WI38 (cell line): ENCODE measurements around the gene ITCH.

Experiments used
- H3K4me3 ChIP-seq: 2 replicates; pipeline ENCODE4 v1.5.1; 2011; ENCODE audit warnings: low read depth, mild to moderate bottlenecking, control low read depth, low read length
- TF ChIP-seq, protein P1 (sequence below): IDR thresholded peaks from 2 replicates; pipeline ENCODE4 v1.5.1; 2012; ENCODE audit warnings: low read depth, mild to moderate bottlenecking, control low read depth, low read length

The ITCH gene

DNA sequence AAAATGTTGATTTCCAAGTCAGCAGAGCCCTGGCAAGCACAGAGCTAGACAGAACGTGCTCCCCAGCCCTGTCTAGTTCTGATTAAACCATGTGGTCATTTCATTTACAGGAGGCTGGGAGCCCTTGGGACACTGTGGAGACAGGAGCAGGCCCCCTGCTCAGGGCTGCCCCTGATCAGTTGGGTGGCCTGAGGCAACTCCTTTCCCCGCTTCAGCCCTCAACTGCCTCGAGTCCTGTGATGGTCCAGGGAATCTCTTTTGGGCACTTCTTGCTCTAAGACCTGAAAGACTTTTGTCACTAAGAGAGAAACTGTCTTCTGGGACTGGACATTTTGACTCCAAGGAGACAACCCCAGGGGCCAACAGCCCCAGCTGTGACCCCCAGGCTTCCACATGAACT is 166.7 kb downstream of the ITCH start:
- H3K4me3 ChIP-seq, result no peak overlapping the region
- TF ChIP-seq, protein P1, sequence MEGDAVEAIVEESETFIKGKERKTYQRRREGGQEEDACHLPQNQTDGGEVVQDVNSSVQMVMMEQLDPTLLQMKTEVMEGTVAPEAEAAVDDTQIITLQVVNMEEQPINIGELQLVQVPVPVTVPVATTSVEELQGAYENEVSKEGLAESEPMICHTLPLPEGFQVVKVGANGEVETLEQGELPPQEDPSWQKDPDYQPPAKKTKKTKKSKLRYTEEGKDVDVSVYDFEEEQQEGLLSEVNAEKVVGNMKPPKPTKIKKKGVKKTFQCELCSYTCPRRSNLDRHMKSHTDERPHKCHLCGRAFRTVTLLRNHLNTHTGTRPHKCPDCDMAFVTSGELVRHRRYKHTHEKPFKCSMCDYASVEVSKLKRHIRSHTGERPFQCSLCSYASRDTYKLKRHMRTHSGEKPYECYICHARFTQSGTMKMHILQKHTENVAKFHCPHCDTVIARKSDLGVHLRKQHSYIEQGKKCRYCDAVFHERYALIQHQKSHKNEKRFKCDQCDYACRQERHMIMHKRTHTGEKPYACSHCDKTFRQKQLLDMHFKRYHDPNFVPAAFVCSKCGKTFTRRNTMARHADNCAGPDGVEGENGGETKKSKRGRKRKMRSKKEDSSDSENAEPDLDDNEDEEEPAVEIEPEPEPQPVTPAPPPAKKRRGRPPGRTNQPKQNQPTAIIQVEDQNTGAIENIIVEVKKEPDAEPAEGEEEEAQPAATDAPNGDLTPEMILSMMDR, result no peak

DNA sequence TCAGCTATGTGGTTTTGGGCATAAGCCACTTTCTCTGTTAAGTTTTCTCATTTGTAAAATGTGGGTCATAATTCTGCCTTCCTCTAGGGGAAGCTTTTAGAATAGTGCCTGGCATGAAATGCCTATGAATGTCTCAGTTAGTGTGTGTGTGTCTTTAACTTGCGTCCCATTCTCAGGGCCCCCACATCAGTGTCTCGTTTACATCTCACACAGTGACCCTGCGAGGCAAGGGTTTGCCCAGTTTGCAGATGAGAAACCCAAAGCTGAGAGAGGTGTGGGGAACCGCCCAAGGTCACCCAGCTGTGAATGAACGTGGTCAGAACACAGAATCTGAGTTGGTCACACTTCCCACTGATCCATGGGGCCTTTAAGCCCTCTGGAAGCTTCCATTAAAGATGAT is 167.3 kb downstream of the ITCH start:
- H3K4me3 ChIP-seq, result no peak overlapping the region
- TF ChIP-seq, protein P1, result no peak

DNA sequence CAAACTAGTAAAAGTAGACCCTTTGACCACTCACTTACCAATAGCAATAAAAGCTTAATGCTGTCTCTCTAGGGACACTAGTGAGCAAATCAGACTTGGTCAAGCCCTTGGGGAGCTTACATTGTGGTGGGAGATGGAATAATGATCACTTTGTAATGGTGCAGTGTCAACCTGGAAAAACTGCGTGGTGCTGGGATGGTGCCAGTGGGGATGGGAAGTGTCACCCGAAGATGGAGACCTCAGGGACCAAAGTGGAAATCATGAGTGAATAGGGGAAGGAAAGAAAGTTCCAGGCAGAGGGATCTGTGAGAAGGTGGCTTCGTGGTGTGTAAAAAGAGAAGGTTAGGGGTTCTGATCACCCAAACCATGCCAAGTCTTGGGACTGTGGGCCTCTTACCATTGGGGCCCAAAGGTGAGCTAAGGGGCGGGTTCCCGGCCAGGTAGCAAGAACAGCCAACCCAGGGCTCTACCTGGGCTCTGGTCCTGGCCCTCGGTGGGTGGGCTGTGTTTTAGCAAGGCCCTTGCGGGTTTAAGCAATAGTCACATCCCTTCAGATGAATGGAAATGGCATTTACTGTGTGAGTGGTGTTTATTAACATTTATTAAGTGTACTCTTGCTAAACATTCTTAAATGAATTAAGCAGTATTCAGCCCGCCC is 168.7 kb downstream of the ITCH start:
- TF ChIP-seq, protein P1, result no peak
- no peak overlapping the region for H3K4me3 ChIP-seq

DNA sequence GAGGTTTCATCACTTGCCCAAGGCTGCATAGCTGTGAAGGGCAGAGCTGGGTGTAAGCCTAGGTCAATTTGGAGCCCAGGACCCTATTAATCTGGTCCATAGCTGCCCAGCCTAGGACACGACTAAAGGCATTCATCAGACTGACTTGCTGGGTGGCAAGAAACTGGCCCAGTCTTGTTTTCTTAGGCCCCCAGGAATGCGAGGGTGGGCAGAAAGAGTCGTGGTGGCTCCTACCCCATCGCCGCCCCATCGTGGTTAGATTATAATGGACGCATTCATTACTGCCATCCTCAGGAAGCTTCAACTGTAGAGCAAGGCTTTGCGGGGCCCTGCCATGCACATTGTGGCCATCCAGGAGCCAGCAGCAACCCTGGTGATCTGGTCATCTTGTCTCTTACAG is 169.2 kb downstream of the ITCH start:
- H3K4me3 ChIP-seq, result no peak overlapping the region

DNA sequence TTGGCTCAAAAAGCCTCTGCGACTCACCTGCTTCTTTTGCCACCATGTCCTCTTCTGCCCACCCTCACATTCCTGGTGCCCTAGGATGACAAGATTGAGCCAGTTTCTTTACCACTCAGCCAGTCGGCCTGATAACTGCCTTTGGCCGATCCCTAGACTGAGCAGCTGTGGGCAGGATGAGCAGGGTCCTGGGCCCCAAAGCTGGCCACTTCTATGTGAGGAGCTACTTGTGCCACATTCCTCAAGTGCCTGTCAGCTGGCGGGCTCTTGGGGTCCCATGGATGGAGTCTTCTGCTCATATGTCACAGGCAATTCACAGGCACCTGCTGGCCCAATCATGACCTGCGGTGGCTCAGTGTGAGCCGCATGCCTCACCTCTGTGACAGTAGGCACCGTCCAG is 169.7 kb downstream of the ITCH start:
- TF ChIP-seq, protein P1, result no peak
- H3K4me3 ChIP-seq, result no peak overlapping the region

More for the DNA sequence above, 169.2 kb downstream of the ITCH start:
- TF ChIP-seq, protein P1, result no peak

DNA sequence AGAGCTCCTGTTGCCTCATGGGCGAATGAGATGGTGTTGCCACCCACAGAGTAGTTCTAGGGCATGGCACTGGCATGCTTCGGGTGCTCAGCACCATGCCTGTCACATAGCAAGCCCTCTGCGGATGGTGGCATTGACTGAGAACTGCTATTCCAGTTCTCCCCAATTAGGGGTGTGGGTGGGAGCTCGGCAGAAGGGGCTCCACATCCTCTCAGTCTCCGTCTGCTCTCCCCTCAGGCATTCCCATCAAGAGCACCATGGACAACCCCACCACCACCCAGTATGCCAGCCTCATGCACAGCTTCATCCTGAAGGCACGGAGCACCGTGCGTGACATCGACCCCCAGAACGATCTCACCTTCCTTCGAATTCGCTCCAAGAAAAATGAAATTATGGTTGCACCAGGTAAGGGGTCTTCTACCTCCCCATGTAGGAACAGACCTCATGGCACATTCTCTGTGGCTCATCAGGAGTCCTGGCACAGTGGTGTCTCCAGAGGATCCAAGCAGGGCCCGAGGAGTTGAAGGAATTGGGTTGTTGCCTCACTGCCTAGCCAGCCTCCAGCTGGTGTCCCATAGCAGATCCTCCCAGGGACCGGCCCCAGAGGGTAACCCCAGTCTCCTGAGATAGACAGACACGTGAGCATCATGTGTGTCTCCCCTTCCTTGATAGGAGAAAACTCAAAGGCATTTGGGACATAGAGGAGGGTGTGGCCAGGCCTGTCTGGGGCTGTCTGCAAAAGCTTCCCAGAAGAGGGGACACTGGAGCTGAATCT is 171.5 kb downstream of the ITCH start:
- H3K4me3 ChIP-seq, result no peak overlapping the region
- TF ChIP-seq, protein P1, result no peak

DNA sequence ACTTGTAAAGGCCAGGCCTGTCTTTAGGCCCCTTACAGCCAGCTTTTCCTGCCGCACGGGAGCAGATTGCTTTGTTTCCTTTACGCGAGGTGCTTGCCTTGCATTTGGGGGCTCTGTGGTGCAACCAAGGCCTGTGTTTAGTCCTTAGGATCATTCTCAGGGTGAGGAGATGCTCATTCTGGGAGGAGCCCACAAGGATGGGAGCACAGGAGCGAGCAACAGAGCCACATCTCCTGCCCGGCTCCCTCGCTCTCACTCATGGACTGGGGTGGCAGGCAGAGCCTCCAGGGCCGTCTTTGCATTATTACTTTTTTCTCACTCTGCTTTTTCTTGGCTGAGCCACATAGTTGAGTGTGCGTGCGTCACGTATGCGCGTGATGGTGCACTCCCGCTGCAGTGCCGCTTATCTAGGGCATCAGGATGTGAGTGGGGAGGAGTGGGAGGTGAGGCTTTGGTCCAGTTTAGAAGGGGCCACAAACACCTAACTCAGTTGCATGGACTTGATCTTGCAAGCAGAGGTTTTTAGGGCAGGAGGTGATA is 172.3 kb downstream of the ITCH start:
- TF ChIP-seq, protein P1, result no peak
- H3K4me3 ChIP-seq, result no peak overlapping the region
